HG03354 (cell line): ENCODE results near the gene MARCHF9.
A peak's percentile ranks its signal among the peaks of the same experiment; 100 is the strongest.
"Not testable (repeated sequence)": the region's sequence is repeated elsewhere in the genome, so short reads cannot be mapped to it uniquely, and the experiment has no call there.

Experiments
- ATAC-seq: cut with Tn5 transposase; IDR thresholded peaks from one replicate; pipeline ENCODE4 v1.9.1; 2021; ENCODE audit warnings: mild to moderate bottlenecking; ENCODE audit not compliant: unreplicated experiment, poor library complexity, severe bottlenecking

Gene MARCHF9

DNA sequence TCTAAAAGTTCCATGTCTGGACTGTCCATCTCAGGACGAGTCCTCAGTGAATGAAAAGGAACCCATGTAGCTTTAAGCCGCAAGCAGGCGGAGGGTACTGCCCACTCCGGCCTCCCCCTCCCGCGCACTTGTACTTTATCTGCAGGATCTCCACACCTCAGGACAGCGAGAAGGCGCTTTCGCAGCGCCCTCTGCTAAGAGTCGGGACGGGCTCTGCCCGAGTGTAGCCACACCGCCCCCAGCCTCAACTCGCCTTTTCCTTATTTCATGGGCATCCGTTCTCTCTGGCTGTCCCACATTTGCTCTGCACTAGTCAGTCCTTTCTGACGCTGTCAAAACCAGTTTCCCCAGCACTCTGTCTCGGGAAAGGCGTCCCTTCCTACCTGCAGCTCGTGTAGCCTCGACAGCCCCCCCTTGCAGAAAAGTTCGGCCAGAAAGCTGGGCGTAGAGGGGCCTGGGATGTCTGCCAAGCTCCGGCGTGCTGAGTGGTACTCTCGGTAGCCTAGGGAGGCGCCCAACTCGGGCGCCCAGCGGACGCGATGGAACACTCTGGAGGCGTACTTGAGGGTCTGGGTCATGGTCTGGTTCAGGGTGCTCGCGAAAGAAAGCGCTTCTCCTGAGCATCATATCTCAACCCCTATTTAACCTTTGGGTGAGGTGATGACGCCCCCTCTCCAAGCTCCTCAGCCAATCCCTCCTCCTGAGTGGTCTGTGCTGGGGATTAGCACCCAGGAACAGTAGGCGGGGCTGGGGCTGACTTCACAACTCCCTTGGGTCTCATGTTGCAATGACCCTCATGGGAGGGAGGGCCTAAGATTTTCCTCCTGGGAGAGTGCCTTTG, 11.8 kb downstream of the MARCHF9 start, which contains the start of gene CYP27B1:
Gene CYP27B1 (minus strand): TSS at position 615 of the 841 bp plus-strand sequence. CDS start 37 bp downstream, at position 578.
- ATAC-seq = no peak

DNA sequence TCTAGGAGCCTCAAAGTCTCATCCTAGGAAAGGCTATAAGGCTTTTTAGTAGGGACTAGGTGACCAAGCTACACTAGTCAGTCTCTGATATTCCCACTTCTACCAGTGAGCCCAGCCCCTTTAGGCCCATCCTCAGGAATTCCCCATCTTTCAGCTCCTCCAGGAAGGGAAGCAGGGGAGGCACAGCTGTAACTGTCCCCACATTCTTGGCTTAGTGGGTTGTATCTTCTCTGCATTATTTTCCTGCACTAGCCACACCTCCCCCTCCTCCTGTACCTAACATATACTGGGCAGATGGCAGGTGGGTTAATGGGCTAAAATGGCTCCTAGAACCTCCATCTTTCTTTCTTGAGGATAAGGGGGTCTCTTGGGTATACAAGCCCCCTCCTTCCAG, 12.4 kb downstream of the MARCHF9 start:
- ATAC-seq = no peak

DNA sequence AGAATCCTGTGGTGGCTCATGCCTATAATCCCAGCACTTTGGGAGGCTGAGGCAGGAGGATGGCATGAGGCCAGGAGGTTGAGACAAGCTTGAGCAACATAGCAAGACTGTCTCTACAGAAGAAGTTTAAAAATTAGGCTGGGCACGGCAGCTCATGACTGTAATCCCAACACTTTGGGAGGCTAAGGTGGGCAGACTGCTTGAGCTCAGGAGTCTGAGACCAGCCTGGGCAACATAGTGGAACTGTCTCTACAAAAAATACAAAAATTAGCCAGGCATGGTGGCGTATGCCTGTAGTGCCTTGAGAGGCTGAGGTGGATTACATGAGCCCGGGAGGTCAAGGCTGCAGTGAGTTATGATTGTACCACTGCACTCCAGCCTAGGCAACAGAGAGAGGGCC, 13.0 kb downstream of the MARCHF9 start:
- ATAC-seq = no peak

DNA sequence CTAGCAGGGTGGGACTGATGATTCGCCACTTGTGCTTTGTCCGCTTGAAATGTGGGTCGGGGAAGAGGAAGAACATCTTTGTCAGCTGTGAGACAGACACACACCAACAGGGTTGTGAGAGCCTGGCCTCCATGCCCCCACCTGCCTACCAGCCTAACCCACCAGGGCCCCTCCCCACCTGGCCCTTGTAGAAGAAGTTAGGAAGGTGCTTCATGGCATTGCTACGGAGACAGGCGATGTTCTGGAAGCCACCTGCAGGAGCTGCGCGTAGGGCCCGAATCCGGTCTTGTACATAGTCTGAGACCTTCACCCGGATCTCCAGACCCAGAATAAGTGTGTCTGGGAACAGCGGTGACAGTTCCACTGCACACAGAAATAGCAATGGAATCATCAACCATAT, 14.7 kb downstream of the MARCHF9 start:
- no peak for ATAC-seq

DNA sequence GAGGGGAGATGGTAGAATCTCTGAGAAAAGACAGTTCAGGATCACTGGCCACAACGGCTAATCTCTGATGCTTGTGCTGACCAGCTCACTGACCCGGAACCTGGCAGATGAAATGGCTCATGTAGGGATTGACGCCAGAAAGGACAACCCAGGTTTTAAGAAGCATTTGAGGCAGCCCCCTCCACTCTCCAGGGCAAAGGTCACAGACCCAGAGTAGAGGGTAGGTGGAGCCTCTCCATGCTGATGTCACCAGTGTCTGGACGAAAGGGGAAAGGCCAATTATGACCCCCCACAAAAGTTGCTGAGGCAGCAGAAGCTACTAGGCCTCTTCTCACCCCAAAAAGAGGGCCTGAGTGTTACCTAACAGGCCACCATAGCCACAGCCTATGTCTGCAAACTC, 15.8 kb downstream of the MARCHF9 start:
- ATAC-seq = no peak

DNA sequence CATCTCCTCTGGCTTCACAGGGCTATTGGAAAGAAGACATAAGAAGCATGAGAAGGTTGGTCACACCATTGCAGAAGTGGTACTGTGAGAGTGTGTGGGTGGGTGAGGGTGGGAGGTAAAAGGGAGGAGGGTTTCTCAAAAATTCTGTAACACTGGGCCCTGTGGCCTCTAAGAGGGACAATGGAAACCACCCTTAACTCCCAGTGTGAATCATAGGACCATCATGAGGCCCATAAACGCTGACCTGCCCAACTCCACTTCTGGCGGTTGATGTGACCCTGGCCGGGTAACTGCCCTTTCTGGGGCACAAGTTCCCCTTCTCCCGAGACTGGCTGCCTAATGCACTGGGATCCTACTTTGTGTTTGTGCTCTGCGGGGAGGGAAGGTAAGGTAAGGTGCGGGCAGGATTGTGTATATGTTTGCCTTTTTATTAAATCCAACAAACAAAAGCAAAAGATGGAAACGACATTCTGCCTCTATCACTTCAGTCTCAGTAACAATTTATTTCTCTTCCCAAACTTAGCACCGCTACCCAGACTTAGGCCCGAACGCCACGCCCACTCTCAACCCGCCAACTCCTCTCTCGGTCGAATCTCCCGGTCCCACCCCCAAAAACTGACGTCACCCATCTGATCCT, 16.5 kb downstream of the MARCHF9 start:
- ATAC-seq = peak; percentile 81

DNA sequence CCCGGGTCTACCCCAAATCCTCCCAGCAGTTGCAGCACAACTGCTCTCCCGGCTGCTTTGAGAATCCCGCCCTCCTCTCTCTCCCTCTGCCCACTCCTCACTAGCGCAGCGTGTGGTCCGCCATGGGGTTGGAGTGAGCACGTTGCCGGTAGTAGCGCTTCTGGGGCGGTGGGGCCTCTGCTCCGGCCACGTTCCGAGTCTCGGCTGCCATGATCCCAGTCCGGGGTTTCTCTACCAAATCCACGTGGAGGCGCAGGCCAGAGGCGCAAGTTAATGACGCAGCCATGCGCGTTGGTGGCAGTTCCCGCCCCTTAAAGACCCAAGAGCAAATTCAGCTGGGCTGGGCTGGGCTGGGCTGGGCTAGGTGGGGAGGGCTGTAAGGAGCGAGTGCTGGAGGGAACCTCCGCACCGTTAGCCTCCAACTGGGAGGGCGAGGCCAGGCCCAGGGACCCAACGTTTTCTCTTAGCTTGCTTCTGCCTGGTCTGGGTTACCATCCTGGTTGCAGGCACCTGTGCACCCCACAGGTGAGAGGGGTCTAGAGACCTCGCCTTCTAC, 17.0 kb downstream of the MARCHF9 start, which contains the start of gene METTL1:
Gene METTL1 (minus strand): TSS at position 233 of the 556 bp plus-strand sequence. CDS start 22 bp downstream, at position 211.
- peak; percentile 89 for ATAC-seq

DNA sequence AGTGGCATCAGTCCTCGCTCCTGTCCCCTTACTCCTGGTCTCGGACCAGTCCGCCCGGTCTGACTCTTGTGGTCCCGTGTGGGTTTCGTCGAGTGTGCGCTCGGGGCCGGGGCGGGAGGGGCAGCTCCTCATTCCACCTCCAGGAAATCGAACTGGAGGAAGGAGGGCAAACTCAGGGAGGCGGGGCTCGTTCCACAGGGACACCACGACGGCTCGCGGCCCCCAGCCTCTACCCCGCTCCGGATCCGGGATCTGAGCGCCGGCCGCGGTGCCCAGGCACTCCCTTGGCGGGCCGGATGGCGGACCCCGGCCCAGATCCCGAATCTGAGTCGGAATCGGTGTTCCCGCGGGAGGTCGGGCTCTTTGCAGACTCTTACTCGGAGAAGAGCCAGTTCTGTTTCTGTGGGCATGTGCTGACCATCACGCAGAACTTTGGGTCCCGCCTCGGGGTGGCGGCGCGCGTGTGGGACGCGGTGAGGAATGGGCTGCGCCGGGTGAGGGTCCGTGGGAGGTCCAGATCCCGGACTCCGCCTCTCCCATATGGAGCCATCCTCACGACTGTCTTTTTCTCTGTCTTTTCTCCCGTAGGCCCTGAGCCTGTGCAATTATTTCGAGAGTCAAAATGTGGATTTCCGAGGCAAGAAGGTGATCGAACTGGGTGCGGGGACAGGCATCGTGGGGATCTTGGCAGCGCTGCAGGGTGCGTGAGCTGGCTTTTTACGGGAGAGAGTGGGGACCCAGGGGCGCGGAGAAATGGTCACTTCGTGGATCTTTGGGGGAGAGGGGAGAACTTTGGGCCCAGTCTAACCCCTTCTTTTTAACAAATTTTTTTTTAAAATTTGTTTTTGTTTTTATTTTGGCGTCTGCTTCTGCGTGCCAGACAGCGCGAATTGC, 17.8 kb downstream of the MARCHF9 start, which contains the start of gene EEF1AKMT3:
Gene EEF1AKMT3 (plus strand): TSS at position 186 of the 894 bp plus-strand sequence. CDS start 111 bp downstream, at position 297.
- peak; percentile 4 for ATAC-seq

DNA sequence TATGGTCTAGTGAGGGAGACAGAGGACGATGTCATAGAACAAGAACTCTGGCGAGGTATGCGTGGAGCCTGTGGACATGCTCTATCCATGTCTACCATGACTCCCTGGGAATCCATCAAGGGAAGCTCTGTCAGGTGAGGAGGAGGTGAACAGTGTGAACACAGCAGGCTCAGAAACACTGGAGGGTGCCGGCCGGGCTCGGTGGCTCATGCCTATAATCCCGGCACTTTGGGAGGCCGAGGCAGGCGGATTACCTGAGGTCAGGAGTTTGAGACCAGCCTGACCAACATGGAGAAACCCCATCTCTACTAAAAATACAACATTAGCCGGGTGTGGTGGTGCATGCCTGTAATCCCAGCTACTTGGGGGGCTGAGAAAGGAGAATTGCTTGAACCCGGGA, 19.7 kb downstream of the MARCHF9 start:
- not testable (repeated sequence) for ATAC-seq

DNA sequence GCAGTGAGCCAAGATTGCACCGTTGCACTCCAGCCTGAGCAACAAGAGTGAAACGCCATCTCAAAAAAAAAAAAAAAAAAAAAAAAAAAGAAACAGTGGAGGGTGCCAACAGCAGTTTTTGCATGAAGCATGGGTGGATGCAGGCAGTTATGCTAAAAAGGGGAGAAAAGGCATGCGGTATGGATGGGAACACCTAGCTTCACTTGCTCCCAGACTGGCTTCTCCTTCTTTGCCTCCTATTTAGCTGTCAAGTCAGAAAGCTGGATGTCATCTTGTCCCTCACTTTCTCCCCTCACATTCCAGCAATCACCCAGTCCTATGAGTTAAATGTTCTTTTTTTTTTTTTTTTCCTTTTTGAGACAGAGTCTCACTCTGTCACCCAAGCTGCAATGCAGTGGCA, 20.1 kb downstream of the MARCHF9 start:
- ATAC-seq = no peak

DNA sequence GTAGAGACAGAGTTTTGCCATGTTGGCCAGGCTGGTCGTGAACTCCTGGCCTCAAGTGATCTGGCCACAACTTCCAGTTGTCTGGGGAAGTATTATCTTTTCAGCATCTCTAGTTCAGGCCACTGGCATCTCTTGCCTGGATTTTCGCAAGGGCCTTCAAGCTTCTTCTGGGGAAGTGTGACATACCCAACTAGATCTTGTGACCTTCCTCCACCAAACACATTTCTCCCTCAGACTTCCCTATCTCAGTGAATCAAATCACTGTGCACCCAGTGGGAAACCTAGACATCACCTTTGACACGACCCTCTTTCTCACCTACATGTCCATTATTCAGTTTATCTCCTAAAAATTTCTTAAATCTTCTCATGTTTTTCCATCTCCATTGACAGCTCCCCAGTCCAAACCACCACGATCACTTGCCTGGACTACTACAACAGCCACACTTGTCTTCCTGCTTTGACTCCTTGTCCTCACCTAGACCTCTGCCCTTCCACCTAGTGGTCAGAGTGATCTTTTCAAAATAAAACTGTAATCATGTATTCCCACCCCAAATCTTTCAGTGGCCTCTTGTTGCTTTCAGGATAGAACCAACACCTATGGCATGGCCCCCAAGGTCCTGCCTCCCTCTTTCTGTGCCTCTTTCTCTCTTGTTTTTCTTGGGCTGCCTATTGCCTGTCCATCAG, 20.8 kb downstream of the MARCHF9 start:
- ATAC-seq = no peak

DNA sequence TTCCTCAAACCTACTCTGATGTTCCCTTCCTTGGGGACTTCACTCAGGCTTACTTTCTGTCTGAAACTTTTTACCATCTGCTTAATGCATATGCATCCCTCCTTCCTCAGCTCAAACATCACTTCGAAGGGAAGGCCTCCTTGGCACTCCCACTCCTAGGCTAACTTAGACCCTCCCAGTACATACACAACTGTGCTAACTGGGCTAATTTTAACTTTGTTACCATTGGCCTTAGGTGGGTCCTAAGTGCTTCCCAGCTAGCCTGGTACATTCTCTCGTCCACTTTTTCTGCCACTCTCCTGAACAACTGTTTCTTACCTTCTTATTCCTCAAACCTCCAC, 21.3 kb downstream of the MARCHF9 start:
- ATAC-seq = no peak

DNA sequence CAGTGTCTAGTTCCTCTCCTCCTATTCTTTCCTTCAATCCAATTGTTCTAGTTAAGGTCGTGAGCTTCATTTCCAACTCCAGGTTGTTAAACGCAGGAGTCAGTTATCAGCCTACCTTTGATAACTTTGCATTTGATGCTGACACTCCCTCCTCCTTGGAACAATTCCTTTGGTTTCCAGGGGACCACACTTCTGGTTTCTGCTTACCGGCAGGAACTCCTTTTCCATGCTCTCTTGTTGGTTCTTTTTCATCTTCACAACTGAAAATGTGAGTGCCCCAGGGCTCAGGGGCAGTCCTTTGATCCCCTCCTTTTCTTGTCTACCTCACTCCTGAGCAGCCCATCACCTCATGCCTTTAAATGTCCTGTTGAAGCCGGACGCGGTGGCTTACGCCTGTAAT, 22.5 kb downstream of the MARCHF9 start:
- no peak for ATAC-seq

DNA sequence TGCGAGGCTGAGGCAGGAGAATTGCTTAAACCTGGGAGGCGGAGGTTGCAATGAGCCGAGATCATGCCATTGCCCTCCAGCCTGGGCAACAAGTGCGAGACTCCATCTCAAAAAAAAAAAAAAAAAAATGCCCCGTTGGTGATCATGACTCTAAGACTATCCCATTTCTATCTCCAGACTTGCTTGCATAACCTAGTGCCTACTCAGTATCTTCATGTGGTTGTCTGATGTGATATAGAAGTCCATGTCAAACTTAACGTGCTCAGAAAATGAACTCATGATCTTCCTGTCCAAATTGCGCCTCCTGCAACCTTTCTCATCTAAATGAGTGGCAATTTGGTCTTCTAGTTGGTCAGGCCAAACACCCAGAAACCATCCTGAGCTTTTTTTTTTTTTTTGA, 23.0 kb downstream of the MARCHF9 start:
- ATAC-seq = no peak

DNA sequence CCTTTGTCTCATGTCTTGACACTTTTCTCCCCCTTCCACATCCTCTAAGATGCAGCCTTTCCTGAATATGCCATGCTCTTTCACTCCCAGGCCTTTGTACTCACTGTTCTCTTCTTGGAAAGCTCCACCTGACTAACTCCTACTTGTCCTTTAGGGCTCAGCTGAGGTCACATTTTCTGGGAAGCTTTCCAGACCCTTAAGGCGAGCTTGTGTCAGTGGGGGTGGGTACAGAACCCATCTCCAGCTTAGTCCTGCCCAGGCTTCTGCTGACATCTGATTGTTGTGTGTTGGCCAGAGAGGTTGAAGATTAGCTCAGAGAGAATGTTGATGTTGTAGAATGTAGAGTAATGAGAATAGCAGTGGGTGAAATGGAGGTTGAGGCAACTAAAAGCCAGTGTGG, 24.8 kb downstream of the MARCHF9 start:
- ATAC-seq = no peak

DNA sequence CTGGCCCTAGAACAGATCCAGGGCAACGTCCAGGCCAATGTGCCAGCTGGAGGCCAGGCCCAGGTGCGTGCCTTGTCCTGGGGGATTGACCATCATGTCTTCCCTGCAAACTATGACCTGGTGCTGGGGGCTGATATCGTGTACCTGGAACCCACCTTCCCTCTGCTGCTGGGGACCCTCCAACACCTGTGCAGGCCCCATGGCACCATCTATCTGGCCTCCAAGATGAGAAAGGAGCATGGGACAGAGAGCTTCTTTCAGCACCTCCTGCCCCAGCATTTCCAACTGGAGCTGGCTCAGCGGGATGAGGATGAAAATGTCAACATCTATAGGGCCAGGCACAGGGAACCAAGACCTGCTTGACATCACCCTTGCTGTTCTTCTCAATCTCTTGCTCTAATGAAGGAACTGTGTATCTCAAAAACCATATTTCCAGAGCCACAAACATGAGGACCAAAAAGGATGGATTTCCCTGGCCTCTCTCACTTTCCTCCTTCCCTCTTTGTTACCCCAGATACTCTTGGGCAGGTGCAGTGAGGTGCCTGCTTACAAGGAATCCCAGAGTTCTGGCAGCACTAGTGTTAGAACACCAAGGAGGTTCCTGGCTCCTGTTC, 25.5 kb downstream of the MARCHF9 start:
- ATAC-seq = no peak

DNA sequence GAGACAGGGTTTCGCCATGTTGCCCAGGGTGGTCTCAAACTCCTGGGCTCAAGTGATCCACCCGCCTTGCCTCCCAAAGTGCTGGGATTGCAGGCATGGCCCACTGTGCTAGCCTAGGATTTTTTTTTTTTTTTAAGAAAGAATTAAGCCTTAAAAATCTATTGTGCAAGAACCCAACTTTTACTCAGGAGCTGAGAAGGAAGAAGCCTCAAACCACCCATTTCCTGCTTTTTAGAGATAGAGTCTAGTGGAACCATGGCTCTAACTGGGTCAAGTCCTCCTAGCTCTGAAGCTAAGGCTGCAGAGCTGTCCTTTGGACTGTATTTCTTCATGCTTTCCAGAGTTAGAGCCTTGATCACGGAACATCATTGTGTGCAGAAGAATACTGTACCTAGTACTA, 26.3 kb downstream of the MARCHF9 start:
- no peak for ATAC-seq

DNA sequence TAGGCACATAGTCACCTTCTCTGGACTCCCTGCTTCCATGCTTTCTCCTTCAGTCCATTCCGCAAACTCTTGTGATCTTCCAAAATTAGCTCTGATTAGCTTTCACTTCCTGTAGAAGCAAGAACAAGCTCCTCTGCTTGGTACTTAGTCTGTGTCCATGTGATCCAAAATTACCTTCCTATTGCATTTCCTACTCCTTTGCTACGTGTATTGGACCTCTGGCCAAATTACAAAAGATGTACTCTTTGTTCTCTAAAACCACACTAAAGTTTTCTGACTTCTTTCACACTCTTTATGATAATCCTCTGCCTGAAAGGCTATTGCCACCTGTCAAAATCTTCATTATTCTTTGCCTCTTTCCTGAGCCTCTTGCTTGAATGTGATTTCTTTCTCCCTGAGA, 26.9 kb downstream of the MARCHF9 start:
- ATAC-seq = no peak

DNA sequence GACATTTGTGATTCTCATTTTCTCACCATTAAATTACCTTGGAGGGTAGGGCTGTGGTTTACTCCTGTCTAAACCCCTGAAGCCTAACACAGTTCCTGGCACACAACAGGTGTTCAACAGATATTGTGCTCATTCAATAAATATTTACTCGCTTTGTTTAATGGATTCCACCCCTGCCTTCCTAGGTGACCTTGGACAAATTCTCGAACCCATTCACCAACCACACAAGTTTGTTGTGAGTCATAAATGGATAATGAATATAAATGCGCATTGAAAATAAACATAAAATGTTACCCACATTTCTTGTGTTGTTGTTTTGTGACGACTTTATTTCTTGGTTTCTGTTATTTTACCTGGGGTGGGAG, 27.3 kb downstream of the MARCHF9 start:
- peak; percentile 5 for ATAC-seq
